ENCODE measurements around the gene COPS3.
"Not testable (repeated sequence)": the region's sequence is repeated elsewhere in the genome, so short reads cannot be mapped to it uniquely, and the experiment has no call there.

The COPS3 gene

DNA sequence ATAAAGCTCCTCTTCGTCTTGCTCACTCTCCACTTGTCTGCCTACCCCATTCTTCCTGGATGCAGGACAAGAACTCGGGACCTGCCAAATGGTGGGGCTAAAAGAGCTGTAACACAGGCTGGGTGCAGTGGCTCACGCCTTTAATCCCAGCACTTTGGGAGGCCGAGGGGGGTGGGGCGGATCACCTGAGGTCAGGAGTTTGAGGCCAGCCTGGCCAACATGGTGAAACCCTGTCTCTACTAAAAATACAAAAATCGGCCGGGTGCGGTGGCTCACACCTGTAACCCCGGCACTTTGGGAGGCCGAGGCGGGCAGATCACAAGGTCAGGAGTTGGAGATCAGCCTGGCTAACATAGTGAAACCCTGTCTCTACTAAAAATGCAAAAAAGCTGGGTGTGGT lies 20.6 kb upstream of the COPS3 start:
- not testable (repeated sequence) for DNase-seq

DNA sequence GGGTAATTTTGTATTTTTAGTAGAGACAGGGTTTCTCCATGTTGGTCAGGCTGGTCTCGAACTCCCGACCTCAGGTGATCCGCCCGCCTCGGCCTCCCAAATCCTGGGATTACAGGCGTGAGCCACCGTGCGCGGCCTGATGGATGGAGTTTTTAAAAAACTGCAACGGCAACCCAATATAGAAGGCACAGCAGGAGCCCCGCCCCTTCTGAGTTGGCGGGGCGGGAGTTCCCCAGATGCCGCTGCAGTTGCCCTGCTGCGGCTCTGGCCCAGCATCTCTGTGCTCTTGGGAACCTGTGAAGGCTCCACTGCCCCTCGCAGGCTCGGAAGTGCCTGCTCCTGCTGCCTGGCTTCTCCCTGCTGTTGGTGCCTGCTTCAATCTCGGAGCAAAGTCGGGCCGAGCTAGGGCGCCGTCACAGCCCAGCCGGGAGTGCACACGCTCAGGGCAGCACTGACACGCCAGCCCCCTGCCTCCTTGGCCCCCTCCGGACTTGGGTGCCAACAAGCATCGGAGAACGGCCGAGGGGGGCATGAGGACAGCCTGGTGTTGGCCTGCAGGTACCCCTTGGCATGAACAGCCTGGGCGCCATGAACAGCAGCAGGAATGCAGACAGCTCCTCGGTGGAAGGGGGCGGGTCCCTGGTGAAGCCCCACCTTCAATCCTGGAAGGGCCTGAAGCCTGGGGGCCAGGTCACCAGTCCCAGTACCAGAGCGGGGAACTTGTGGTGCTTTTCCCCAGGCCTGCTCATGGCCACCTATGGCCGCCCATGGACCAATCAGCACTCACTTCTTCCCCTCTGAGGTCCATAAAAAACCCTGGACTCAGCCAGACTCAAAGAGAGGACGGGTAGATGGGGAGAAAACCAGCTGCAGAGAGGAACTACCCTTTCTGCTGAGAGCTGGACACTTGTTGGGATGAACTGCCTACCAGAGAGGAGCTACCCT lies 19.9 kb upstream of the COPS3 start:
- no peak for DNase-seq

DNA sequence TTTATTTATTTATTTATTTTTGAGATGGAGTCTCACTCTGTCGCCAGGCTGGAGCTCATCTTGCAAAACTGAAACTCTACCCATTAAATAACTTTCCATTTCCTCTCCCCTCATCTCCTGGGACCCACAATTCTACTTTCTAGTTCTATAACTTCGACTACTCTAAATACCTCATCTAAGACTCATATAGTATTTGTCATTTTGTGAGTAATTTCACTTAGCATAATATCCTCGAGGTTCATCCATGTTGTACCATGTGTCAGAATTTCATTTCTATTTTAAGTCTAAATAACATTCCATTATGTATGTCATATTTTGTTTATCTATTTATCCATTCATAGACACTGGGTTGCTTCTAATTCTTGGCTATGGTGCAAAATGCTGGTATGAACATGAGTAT lies 17.1 kb upstream of the COPS3 start:
- no peak for DNase-seq

DNA sequence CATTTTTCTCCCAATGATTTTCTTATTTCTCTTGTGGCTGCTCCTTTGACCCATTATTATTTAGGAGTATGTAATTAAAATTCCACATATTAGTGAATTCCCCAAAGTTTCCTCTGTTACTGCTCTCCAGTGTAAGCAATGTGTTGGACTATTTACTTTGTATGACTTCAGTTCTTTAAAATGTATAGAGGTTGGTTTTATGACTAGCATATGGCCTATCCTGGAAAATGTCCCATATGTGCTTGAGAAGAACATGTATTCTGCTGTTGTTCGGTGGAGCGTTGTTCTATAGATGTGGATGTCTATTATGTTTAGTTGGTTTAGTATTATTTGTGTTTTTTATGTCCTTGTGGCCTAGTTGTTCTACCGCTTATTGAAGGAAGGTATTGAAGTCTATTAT lies 16.2 kb upstream of the COPS3 start:
- no peak for DNase-seq

DNA sequence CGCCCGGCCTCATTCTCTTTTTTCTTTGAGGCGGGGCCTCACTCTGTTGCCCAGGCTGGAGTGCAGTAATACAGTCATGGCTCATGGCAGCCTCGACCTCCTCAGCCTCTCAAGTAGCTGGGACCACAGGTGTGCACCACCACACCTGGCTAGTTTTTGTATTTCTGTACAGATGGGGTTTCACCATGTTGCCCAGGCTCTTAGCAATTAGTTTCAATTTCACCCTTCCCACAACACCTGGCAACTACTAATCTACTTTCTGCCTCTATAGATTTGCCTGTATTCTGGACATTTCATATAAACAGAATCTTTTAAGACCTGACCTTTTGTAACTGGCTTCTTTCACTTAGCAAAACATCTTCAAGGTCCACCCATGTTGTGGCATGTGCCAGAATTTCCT lies 14.1 kb upstream of the COPS3 start:
- no peak for DNase-seq

DNA sequence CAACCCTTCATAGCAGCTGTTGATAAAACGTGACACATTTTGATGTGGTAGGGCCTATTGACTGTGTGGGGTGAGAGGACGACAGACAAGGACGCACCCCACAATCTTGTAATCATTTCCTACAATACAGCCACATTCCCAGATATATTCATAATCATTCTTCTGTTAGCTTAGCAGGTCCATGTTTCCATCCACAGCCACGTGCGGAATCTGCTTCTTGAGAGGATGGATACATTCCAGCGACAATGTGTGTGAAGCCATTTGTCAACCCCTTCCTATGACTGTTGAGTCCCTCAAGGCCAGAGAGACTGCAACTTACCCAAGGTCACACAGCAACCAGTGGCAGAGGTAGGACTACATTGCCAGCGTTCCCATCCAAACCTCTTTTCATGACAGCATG lies 8.7 kb upstream of the COPS3 start:
- no peak for DNase-seq

DNA sequence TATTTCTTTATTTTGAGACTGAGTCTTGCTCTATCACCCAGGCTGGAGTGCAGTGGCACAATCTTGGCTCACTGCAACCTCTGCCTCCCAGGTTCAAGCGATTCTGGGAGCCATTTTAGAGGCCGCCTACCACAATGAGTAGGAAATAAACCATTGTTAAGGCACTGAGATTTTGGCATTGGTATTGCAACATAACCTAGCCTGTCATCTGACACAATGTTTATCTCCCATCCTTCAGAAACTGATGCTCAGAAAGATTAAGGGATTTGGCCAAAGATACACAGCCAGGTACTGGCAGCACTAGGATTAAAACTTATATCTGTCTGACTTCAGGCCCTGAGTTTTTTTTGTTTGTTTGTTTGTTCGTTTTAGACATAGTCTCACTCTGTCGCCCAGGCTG lies 8.0 kb upstream of the COPS3 start:
- DNase-seq, result no peak

DNA sequence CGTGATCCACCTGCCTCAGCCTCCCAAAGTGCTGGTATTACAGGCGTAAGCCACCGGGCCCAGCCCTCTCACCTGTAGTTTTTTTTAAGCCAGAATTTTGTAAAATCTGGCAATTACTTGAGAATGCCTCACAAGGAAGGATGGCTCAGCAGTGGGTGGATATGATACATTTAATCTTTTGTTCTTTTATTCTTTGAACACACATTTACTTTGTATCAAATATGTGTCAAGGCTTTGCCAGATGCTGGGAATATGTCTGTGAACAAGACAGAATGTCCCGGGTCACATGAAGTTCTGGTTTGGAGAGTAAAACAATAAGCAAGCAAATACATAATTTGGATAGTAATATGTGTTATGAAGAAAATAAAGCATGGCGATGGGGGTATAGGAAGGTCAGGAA lies 4.9 kb upstream of the COPS3 start:
- no peak for DNase-seq

DNA sequence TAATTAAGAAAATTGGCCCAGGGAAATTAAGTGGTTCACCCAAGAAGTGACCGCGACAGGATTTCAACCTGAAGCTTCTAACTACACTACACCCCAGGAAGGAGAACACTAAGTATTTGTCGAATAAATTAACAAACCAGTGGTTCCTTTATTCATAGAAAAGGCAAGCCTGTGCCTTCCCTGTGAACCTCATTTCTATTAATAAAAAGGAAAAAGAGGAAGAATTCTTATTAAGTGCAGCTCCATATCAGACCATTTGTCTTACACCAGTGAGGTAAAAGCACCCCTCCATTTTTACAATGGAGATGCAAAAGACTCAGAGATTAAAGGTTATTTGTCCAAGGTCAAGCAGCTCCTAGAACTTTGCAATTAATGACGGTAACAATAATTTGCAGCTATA lies 1.7 kb downstream of the COPS3 start:
- no peak for DNase-seq

DNA sequence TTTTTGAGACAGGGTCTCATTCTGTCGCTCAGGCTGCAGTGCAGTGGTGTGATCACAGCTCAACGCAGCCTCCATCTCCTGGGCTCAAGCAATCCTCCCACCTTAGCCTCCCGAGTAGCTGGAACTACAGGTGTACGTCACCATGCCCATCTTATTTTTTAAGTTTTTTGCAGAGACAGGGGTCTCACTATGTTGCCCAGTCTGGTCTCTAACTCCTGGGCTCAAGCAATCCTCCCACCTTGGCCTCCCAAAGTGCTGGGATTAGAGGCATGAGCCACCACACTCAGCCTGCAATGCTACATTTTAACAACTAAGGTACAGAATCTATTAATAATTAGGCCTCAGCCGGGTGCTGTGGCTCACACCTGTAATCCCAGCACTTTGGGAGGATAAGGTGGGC lies 3.6 kb downstream of the COPS3 start:
- not testable (repeated sequence) for DNase-seq

DNA sequence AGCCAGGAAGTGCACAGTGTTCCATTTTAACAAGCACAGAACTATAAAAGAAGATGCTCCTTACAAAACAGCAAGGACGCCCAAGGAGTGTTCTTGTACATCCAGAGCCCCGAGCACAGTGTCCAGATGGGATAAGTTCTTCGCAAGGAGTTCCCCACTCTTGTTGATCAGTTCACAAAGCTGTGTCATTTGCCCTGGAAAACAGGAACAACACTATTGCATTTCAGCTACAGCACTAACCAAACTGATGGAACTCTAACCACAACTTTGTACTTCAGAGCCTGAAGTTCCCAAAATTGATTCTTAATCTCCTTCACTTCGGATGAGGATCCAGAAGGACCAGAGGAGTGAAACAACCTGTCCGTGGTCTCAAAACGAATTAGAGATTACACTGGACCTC lies 5.1 kb downstream of the COPS3 start:
- DNase-seq, result no peak

DNA sequence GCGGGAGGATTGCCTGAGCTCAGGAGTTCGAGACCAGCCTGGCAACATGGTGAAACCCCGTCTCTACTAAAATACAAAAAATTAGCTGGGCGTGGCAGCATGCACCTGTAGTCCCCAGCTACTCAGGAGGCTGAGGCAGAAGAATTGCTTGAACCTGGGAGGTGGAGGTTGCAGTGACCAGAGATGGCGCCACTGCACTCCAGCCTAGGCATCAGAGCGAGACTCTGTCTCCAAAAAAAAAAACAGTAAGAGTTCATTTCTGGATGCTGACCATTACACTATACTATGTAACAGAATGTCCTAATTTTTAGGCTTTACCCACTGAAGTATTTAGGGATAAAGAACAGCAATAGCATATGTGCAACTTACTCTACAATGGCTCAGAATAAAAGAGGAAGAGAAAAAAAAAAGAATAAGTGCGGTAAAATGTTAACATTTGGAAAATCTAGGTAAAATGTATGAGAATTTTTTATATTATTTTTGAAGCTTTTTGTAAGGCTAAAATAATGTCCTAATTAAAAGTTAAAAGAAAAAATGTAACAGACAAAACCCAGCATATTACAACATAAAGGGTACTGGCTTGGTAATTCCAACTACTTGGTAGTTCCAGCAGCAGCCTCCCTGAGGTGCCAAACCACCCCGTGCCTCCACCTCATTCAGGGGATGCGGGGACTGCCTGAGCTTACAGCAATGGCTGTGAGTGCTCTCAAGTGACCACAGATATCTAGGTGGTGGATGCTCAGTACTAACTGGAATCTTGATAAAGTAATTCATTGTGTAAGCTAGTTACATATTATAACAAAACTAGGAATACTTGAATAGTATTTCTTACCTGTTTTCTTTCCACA lies 10.9 kb downstream of the COPS3 start:
- no peak for DNase-seq

DNA sequence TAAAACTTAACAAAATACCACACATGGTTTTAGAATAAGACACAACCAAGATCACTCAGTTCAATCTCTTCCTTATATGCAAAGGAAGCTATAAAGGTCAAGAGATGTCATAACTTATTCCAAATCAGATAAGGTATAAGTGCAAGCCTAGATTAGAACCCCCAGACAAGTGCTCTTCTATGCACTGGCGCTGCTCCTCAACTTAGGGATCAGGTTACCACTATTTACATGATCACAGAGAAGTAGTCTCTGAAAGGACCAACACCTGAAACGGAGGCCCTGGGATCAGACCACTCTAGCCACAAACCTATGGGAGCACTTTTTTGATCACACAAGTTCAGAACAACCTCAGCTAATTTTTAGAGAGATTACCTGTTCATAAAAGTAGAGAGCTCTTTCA lies 16.6 kb downstream of the COPS3 start:
- no peak for DNase-seq

DNA sequence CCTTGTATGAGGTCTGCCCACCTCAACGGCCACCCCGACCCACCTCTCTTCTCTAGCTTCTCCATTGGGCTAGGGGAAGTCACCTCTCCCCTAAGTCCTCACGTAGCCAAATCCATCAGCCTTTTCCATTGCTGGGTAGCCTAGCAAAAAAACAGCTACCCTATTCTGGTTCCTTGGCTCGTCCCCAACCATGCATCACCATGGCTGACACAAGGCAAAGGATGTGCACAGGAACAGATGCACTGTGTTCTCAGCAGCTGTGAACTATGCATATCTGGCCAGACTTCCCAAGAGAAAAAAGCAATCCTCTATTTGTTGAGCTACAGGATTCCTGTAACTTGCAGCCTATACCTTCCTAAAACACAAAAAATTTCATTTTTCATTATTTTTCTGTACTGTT lies 22.0 kb downstream of the COPS3 start:
- DNase-seq, result no peak

DNA sequence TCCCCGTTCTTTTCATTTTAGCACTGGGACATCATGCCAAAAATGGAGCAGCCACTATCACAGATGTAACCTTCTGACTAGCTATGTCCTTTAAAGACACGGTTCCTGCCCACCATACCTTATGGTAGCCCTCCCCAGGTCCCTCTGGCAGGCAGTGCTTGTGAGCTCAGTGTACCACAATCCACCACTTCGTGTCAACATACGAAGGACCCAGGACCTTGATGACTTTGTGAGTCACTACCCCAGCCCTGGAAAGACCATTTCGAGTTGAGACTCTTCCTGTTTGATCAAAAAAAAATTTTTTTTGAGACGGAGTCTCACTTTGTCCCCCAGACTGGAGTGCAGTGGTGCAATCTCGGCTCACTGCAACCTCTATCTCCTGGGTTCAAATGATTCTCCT lies 23.0 kb downstream of the COPS3 start:
- DNase-seq, result no peak

DNA sequence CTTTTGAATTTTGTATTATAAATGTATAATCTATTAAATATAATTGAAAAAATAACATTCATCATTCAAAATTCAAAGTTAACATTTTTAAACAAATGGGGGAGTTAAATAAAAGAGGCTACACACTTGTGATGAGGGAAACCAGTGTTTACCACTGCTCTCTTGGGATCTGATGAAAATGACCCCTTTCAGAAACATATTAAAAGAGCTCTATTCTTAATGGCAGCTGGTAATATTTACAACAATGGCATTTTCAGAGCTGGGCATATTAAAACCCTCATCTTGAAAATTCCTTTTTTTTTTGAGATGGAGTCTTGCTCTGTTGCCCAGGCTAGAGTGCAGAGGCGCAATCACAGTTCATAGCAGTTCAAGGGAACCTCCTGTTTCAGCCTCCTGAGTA lies 24.7 kb downstream of the COPS3 start:
- no peak for DNase-seq

DNA sequence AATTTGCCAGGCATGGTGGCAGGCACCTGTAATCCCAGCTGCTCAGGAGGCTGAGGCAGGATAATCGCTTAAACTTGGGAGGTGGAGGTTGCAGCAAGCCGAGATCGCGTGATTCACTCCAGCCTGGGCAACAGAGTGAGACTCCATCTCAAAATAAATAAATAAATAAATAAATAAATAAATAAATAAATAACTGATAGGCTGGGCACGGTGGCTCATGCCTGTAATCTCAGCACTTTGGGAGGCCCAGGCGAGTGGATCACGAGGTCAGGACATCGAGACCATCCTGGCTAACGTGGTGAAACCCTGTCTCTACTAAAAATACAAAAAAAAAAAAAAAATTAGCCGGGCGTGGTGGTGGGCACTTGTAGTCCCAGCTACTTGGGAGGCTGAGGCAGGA lies 25.4 kb downstream of the COPS3 start:
- not testable (repeated sequence) for DNase-seq

DNA sequence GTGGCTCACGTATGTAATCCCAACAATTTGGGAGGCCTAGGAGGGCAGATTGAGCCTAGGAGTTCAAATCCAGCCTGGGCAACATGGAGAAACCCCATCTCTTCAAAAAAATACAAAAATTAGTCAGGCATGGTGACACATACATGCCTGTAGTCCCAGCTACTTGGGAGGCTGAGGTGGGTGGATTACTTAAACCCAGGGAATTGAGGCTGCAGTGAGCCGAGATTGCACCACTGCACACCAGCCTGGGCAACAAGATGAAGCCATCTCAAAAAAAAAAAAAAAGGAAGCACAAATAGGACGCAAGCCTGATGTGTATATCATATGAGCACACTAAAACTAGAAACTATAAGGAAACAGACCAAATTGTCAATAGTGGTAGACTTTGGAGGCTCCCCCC lies 27.0 kb downstream of the COPS3 start:
- no peak for DNase-seq

DNA sequence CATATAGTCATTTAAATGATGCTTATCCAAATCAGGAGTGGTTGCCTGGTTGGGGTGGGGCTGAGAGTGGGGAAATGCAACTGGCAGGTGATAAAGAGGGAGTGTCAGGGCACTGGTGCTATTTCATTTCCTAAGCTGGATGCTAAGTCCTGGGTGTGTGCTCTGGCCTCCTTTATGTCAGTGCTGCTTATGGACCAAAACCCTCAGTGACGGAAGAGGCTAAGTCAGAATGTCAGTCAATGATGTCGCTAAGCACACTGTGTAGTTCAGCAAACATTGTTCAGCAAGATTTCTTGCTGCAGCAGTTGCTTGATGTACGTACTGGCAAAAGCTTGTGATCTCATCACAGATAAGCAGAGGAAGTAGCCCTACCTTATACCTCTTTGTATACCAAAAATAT lies 27.6 kb downstream of the COPS3 start:
- no peak for DNase-seq

DNA sequence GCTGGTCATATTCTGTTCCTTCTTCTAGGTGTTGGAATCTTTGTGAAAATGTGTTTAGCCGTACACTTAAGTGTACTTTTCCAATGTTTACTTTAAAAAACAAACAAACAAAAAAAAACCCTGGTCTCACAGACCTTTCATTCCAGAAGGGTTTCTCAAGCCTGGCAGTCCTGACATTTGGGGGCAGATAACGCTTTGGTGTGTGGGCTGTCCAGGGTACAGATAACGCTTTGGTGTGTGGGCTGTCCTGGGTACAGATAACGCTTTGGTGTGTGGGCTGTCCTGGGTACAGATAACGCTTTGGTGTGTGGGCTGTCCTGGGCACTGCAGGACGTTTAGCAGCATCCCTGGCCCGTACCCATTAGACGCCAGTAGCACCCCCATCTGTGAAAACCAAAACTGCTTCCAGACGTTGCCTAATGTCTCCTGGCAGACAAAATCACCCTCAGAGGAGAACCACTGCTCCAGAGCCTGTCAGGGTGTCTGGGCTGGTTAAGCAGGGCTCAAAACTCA lies 28.8 kb downstream of the COPS3 start:
- DNase-seq, result no peak

DNA sequence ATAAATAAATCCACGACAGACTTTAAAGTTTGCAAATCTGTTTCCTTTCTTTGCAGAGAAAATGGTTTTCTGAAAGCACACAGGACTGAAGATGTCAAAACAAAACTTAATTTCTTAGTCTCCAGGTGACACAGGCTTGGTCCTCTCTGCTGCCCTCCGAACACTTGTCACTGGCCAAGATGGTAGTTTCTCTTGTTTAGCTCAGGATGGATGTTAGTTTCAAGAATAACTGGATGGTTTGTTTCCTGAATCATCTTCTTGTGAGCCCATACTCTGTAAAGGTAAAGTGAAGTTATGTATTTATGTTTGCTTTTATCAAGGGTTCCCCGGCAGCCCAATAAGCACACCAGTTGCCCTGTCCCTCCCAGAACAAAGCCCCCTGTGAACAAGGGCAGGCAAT lies 34.2 kb downstream of the COPS3 start:
- DNase-seq, result no peak

DNA sequence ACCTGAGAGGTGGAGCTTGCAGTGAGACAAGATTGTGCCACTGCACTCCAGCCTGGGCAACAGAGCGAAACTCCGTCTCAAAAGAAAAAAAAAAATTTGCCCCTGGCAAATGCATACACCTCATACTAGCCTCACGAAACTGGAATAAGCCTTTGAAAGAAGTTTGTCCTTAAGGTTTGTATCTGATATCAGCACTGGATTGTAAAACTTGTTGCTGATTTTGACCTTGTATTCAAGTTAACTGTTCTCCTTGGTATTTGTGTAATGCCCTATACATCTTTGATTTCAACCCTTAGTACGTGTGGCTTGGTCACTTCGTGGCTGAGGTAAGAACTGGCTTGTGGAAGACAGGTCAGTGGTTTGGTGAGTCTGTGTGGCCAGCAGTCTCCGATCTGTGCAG lies 37.9 kb downstream of the COPS3 start:
- DNase-seq, result no peak

DNA sequence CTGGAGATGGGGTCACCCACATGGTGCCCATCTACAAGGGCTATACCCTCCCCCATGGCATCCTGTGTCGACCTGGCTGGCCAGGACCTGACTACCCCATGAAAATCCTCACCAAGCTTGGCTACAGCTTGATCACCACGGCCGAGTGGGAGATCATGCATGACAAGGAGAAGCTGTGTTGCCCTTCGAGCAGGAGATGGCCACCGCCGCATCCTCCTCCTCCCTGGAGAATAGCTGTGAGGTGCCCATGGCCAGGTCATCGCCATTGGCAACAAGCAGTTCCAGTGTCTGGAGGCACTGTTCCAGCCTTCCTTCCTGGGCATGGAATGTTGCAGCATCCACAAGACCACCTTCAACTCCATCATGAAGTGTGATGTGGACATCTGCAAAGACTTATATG lies 38.8 kb downstream of the COPS3 start:
- no peak for DNase-seq

DNA sequence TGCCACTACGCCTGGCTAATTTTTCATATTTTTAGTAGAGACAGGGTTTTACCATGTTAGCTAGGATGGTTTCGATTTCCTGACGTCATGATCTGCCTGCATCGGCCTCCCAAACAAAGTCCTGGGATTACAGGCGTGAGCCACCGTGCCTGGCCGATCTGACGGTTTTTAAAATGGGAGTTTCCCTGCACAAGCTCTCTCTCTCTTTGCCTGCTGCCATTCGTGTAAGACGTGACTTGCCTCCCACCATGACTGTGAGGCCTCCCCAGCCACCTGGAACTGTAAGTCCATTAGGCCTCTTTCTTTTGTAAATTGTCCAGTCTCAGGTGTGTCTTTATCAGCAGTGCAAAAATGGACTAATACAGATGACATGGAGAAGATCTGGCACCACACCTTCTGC lies 39.4 kb downstream of the COPS3 start:
- DNase-seq, result no peak
